GM18909 (cell line): ENCODE data around the gene HOXA5.

Source experiments
- ATAC-seq: cut with Tn5 transposase; IDR thresholded peaks from one replicate; pipeline ENCODE4 v1.9.1; 2021; ENCODE audit warnings: mild to moderate bottlenecking; ENCODE audit not compliant: unreplicated experiment, poor library complexity

Gene HOXA5

DNA sequence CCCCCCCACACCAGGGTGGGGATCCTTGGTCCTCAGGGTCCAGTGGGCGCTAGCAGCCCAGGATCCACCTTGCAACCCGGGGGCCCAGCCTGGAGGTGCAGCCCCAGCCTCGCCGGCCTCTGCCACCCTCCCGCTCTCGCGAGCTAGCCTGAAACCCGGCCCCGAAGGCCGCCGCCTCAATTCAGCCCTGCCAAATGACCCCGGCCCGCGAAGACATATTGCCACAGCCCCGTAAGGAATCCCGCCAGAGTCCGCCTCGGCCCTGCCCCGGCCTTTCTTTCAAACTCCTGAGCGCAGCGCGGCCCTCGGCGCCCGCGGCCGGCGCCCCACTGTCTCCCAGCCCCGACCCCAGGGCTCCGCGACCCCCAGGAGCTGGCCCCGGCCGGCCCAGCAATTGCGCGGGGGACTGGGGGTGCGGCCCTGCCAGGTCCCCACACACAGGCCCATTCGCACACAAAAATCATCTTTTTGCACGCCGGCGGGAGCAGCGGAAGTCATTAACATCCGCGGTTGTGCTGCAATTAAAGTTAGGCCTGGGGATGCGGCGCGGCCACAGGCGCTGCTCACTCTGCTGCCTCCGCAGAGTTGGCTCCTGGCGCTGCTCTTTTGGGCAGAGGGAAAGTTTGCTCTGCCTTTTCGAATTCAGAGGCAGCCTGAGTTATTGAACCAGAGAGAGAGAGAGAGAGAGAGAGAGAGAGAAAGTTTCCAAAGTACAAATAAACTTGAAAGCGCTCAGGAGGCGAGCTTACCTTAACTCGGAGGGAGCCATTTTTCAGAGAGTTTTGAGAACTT lies 4.0 kb downstream of the HOXA5 start:
- ATAC-seq: no peak

DNA sequence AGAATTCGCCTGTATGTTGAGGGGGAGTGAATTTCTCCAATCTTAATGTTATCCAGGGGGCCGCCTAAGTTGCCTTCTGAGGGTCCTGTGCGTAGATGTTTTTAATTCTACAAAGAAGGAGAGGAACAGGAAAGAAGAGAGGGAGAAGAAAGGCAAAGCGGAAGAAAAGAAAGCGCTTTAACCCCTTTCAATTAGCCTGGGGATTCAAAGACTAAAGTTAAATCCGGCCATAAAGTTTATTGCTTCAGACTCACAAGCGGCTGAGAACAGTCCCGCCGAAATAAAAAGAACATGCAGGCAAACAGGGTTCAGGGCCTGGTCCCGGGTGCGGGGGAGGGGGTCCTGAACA lies 4.5 kb downstream of the HOXA5 start:
- ATAC-seq: no peak

DNA sequence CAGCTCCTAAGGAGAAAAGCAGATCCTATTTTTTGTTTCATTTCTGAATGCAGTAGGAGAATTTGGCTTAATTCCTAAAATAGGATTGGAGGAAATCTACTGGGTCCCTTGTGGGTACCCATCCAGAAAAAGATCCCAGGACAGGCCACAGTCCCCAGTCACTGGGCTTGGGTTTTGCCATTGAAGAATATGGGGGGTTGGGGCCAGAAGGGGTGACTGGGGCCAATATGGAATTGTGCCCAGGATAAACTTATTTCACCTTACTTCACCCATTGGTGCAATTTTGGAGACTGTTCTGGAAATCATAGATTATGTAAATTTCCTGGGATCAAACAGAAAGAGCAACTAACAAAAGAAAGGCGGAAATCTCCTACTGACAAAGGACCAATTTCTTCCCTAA lies 5.0 kb downstream of the HOXA5 start:
- no peak for ATAC-seq

- no peak for ATAC-seq
These were observed 5.7 kb downstream of the HOXA5 start for GRCh38 chr7:27137640-27138315.

- no peak for ATAC-seq
These were observed 9.1 kb downstream of the HOXA5 start for GRCh38 chr7:27134392-27134791.

GRCh38 chr7:27133409-27134231 lies 9.9 kb downstream of the HOXA5 start:
- ATAC-seq: no peak

DNA sequence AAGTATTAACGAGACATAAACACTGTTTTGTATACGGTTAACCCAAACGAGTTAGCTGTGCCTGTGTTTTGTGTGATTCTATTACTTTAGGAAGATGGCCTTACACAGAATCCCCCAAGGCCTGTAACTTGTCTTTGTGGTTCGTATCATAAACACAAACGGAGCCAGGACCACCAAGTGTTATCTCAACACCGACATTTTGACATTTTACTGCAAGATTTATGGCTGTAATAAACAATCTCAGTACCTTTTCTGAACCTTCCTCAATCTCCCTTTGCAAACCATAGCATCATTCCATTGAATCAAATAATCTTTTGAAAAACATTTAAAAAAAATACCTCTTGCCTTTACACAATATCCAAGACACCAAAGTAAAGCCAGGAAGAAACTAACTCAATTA lies 10.5 kb downstream of the HOXA5 start:
- ATAC-seq: no peak

DNA sequence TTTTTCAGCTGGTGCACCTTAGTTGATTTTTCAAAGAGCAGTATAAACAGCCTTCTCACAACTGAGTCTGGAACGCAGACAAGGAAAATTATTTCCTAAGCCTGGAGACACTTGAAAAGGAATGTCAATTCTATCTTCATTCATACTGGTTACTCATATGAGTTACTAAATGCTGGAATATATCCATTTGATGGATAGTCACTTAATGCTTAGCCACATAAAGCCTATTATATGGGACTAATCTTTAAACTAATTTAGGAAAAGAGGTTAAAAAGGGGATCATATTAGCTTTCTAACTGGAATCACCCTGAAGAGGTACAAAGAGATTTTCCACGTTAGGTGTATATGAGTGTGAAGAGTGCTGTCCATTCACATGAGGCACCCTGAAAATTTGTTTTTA lies 11.3 kb downstream of the HOXA5 start:
- no peak for ATAC-seq

DNA sequence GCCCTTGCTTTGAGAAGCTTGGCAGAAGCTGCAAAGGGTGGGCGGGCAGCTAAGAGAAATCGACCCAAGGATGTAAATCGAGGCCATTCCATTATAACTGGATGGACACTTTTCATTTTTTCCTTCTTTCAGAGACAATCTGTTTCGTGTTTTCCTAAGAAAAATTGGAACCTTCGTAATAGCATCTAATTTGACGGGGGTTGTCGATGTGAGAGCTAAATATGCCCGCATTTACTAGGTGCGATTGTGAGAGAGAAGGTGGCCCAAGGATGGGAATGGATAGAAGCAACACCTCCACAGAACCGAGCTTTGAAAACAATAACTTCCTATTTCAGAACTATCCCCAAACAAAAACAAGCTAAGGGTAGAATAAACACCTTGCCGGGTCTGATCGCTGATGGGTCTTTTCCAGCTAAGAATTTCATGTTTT lies 12.1 kb downstream of the HOXA5 start:
- no peak for ATAC-seq

DNA sequence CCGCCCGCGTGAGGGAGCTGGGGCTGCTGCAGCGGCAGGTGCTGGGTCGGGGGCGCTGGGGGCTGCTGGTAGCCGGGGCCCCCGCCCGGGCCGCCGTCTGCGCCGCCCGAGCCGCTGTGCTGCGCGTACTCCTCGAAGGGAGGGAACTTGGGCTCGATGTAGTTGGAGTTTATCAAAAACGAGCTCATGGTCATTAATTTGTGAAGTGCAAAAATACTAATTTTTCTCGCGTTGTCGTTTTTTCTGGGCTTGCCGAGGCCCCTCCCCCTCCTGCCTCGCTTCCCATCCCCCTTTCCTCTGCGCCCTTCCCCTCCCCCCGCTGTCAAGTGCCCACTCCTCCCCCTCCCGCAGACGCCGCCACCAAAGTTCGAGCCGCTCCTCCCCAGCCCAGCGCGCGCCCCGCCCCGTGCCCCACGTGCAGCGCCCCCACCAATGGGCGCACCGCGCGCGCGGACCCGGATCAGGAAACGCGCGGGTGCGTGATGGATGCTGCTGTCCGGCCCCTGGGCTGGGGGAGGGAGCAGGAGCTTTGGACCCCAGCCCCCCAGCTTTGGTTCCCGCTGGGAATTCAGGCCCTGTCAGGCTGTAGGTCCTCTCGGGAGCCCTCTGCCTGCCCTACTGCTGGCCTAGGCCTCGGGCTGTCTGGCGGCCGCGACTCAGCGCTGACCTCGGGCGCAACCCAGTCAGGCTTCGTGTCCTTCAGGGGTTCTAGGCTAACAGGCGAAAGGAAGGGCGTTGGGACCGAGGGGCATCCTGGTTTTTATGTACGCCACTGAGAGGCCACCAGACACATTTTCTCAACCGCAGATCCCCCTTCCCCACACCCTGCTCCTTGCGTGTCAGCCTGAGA lies 12.7 kb downstream of the HOXA5 start, which contains the start of gene HOXA4:
TSS of gene HOXA4 (minus strand) at position 218 of the 850 bp plus-strand sequence. CDS start at position 194, 24 bp downstream.
- ATAC-seq: no peak

DNA sequence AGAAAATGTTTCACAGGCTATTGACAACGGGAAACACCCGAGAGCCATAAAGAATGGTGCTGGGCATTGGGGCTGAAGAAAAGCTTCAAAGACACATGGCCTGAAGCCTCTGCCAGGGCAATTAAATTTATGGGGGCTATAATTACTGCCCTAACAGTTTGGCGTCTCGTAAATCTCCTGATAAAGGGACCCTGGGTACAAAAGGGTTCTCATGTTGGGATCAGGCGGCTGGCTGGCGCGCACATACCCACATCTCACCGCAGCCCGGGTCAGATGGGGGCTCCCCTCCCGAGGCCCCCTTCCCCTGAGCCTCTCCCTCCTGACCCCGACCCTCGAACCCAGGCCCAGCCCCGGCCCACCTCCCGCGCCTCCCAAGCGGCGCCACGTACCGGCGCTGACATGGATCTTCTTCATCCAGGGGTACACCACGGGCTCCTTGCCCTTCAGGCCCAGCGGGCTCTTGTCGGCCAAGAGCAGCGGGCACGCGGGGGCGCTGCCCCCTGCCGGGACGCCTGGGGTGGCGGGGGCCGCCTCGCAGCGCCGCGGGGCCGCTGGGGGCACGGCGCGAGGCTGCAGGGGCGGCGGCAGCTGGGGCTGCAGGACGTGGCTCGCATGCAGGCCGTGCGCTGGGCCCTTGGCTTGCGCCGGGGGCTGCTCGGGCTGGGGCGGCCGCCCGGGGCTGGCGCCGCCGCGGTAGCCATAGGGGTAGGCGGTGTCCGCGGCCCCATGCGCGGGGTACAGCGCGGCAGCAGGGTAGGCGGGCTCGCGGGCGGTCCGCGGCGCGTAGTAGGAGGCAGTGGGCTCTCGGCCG lies 13.5 kb downstream of the HOXA5 start:
- no peak for ATAC-seq

DNA sequence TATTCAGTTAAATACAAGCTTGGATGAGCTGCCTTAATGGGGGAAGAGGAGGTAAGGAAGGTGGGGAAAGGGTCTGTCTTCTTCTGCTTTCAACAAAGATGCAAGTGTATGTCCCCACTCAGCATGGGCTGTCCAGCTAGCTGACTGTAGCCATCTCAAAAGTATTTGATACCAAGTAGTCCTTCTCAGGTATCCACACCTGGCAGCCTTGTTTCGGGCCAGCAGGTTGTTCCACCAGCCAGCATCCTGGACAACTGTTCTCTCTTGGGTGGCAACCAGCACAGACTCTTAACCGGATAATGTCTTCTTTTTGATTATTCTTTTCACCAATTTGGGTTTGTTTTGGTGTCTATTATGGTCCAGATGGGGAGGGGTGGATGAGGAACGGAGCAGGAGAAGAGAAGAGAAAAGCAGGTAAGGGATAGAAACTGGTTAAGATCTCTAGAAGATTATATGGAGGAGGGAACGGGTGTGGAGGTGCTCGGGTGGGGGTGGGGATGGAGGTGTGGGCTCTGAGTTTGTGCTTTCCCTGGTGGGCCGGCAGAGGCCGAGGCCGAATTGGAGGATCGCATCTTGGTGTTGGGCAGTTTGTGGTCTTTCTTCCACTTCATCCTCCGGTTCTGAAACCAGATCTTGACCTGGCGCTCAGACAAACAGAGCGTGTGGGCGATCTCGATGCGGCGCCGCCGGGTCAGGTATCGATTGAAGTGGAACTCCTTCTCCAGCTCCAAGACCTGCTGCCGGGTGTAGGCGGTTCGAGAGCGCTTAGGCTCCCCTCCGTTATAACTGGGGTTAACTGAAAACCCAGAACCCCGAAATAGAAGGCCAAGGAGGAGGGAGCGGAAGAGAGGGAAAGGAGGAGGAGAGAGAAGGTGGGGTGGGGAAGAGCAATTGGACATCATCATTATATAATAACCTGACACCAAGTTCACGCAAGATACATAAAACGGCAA lies 14.4 kb downstream of the HOXA5 start:
- no peak for ATAC-seq

DNA sequence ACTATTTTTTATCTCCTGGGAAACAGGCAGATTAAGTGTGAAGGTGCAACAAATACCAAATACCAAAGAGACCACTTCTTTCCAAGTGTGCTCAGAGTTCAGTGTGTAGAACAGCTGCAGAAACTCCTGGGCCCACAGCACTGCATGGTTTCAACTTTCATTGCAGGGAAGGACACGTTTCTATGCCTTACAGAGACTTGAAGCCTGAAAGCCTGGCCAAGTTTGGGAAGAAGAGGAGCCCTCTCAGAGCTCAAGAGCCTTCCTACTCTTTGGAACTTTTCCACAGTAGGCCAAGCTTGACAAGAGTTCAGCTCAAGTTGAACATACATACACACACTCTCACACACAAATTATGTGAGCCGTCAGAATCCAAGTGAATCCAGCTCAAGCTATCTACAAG lies 15.4 kb downstream of the HOXA5 start:
- no peak for ATAC-seq

DNA sequence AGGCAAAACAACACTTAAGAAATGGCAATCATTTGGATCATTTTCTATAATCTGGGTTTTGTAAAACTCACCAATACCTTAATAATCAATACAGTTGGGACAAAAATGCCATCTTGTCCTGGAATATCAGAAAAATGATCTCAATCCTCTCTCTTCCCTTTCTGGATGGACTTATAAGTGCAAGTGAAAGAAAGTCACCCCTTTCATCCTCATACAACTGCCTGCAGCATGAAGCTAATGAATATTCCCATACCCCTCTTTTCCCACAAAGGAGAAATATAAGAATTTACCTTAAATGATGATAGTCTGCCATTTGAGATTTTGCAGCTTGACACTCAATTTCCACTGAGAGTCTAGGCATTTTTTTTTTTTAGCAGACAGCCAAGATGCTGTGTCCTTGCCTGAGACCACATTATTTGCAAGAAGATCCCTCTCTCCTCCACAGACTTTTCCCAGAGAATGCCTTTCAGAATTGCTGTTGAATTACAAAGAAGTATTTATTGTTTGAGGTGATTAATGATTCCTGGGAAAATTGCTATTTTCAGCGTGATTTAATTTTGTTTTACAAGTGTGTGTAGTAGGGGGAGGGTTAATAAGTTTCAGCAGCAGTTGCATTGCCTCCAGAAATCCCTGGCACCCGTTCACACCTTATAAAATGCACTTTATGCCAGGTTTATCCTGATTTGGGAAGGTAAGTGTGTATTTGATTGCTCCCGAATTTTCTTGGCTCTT lies 16.7 kb downstream of the HOXA5 start:
- ATAC-seq: no peak

DNA sequence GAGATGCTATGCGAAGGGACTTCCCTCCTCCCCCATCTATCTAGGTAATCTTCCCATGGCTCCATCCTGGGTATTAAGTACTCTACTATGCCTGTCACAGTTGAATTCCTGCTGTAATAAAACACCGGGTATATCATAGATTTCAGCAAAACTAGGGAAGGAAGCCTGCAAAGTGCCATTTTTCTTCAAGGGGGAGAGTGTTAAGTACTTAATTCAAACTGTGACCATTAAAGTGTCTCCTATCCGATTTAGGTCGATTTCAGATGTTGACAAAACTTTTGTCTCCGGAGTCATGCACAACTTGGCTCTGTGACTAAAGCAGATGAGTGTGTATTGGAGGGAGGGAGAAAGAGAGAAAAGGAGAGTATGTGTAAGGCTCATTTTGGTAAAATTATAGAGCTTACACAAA lies 17.5 kb downstream of the HOXA5 start:
- no peak for ATAC-seq

GRCh38 chr7:27124902-27125689 lies 18.4 kb downstream of the HOXA5 start:
- ATAC-seq: no peak
